ENCODE results near the gene RBM14. TPM values are rescaled to one million over a fixed set of nuclear protein-coding genes. Genes with fewer than 3 reads are reported as not detected.

The RBM14 gene
- total RNA-seq, 1 donor from 2014 or later = 7.4 TPM

DNA sequence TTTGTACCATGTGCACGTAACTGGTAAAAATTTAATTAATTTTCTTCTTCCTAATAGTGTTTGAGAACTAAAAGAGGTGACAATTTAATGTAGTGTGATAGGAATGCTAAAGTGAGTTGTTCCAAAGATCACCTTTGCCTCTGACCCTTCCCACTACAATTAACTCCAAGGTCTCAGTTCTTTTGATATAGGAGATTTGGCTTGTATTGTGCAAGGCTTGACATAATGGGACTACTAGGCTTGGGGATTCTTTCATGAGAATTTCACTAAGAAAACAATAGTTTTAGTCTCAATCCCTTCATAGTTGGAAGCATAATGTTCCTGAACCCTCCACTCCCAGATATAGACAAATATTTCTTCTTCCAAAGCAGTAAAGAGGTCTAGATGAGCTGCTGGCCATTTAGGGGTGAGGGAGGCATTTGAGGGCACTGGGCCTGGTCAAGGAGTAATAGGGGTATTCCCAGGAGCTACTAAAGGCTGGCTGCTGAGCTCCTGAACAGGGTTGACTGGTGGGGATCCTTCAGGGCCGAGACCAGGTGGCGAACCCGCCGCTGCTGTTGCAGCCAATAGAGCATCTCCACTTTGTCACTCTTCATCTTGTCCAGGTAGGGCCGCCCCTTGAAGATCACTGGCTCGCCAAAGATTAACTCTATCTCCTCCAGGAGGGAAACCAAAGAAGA, 26.3 kb upstream of the RBM14 start:
- Histone ChIP-seq H3K27me3 (ENCODE audit: control insufficient read depth, insufficient read depth, low read length) (no peaks in the 10 kb centered on the region), H3K36me3 (ENCODE audit: control insufficient read depth, insufficient read depth, low read length) (no peaks in the 10 kb centered on the region), H3K4me3 (ENCODE audit: low read depth, low read length) (no peak overlapping the region)
- TF ChIP-seq, protein P1, sequence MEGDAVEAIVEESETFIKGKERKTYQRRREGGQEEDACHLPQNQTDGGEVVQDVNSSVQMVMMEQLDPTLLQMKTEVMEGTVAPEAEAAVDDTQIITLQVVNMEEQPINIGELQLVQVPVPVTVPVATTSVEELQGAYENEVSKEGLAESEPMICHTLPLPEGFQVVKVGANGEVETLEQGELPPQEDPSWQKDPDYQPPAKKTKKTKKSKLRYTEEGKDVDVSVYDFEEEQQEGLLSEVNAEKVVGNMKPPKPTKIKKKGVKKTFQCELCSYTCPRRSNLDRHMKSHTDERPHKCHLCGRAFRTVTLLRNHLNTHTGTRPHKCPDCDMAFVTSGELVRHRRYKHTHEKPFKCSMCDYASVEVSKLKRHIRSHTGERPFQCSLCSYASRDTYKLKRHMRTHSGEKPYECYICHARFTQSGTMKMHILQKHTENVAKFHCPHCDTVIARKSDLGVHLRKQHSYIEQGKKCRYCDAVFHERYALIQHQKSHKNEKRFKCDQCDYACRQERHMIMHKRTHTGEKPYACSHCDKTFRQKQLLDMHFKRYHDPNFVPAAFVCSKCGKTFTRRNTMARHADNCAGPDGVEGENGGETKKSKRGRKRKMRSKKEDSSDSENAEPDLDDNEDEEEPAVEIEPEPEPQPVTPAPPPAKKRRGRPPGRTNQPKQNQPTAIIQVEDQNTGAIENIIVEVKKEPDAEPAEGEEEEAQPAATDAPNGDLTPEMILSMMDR (IDR thresholded peaks at IDR 0.05; ENCODE audit: insufficient read depth, low read length, severe bottlenecking) = no peak
- FAIRE-seq = no peak
- no peak for DNase-seq (ENCODE audit: low read depth)

- no peaks in the 10 kb centered on the region for H3K27me3 ChIP-seq (ENCODE audit: control insufficient read depth, insufficient read depth, low read length)
- TF ChIP-seq, protein P1 (IDR thresholded peaks at IDR 0.05; ENCODE audit: insufficient read depth, low read length, severe bottlenecking) = no peak
- no peaks in the 10 kb centered on the region for H3K36me3 ChIP-seq (ENCODE audit: control insufficient read depth, insufficient read depth, low read length)
- FAIRE-seq (no peak), DNase-seq (ENCODE audit: low read depth) (no peak)
- H3K4me3 ChIP-seq (ENCODE audit: low read depth, low read length) = no peak overlapping the region
Observed at GRCh38 chr11:66591175-66591574, 25.3 kb upstream of the RBM14 start.

- no peak for FAIRE-seq
- TF ChIP-seq, protein P1 (IDR thresholded peaks at IDR 0.05; ENCODE audit: insufficient read depth, low read length, severe bottlenecking) = peak; percentile 81
- H3K4me3 ChIP-seq (ENCODE audit: low read depth, low read length) = peak within 1 kb of the TSS; percentile 53
- DNase-seq (ENCODE audit: low read depth) = peak; percentile 88
- H3K27me3 ChIP-seq (ENCODE audit: control insufficient read depth, insufficient read depth, low read length) = no peaks in the 10 kb centered on the region
- H3K36me3 ChIP-seq (ENCODE audit: control insufficient read depth, insufficient read depth, low read length) = no peaks in the 10 kb centered on the region
Observed at GRCh38 chr11:66592457-66593302, 23.8 kb upstream of the RBM14 start, which contains the start of the genes CCDC87 and CCS. Gene CCDC87, minus strand, starts transcription at chr11:66593063. Its CDS starts 48 bp downstream, at chr11:66593015. Gene CCS, plus strand, starts transcription at chr11:66593185. Its CDS starts 77 bp downstream, at chr11:66593262.

DNA sequence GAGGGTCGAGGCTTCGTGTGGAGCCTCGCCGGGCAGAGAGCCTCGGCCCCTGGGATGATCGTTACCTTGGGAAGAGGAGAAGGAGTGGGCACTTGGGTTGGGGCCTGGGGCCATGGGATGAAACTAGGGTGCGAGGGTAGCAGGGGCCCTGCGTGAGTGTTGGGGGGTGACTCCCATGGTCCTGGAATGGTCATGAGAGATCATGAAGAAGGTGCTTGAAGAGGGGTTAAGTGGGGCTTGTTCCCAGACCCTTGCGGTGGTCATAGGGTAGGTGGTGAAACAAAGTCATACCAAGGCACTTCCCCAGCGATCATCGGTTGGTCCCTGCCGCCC, 23.2 kb upstream of the RBM14 start:
- no peak for FAIRE-seq
- no peak for DNase-seq (ENCODE audit: low read depth)
- TF ChIP-seq, protein P1 (IDR thresholded peaks at IDR 0.05; ENCODE audit: insufficient read depth, low read length, severe bottlenecking) = no peak
- no peaks in the 10 kb centered on the region for H3K36me3 ChIP-seq (ENCODE audit: control insufficient read depth, insufficient read depth, low read length)
- no peaks in the 10 kb centered on the region for H3K27me3 ChIP-seq (ENCODE audit: control insufficient read depth, insufficient read depth, low read length)
- H3K4me3 ChIP-seq (ENCODE audit: low read depth, low read length) = peak overlapping the region; percentile 53

DNA sequence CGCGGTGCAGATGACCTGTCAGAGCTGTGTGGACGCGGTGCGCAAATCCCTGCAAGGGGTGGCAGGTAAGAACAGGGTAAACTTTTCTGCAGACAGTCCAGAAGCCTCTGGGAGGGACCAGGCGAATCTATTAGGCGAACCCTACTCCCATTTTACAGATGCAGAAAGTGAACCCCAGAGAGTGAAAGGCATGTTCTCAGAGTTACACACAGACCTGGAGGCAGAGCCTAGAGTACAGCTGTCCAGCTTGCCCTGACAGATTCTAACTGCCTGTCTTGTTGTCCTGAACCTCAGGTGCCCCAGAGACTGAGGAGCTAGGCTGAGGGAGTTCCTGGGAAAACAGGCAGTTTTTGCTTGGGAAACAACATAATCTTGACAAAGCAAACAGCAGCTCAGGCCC, 22.8 kb upstream of the RBM14 start:
- Histone ChIP-seq H3K4me3 (ENCODE audit: low read depth, low read length) (peak overlapping the region; percentile 53), H3K36me3 (ENCODE audit: control insufficient read depth, insufficient read depth, low read length) (no peaks in the 10 kb centered on the region), H3K27me3 (ENCODE audit: control insufficient read depth, insufficient read depth, low read length) (no peaks in the 10 kb centered on the region)
- FAIRE-seq (no peak), DNase-seq (ENCODE audit: low read depth) (no peak)
- TF ChIP-seq, protein P1 (IDR thresholded peaks at IDR 0.05; ENCODE audit: insufficient read depth, low read length, severe bottlenecking) = no peak
